Measurements from ENCODE around the gene DLK2.

DLK2 gene

DNA sequence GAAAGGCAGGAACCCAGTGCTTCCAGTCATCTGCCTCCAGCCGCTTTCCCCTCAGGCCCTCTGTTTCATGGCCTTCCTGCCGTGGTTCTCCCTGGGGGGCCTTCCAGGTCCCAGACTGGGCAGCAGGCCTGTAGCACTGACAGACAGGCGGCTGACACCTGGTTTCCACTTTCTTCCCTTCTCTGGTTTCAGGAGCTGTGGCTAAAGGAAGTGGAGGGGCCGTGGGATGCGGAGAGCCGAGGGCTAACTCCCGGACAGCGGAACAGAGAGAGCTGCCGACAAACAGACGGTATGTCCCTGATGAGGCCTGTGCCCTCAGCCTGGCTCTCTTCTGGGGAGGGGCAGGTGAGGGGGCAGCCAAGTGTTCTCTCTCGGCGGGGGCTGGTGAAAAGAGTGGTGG lies 42.3 kb upstream of the DLK2 start:
- TF ChIP-seq, protein P1, sequence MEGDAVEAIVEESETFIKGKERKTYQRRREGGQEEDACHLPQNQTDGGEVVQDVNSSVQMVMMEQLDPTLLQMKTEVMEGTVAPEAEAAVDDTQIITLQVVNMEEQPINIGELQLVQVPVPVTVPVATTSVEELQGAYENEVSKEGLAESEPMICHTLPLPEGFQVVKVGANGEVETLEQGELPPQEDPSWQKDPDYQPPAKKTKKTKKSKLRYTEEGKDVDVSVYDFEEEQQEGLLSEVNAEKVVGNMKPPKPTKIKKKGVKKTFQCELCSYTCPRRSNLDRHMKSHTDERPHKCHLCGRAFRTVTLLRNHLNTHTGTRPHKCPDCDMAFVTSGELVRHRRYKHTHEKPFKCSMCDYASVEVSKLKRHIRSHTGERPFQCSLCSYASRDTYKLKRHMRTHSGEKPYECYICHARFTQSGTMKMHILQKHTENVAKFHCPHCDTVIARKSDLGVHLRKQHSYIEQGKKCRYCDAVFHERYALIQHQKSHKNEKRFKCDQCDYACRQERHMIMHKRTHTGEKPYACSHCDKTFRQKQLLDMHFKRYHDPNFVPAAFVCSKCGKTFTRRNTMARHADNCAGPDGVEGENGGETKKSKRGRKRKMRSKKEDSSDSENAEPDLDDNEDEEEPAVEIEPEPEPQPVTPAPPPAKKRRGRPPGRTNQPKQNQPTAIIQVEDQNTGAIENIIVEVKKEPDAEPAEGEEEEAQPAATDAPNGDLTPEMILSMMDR (IDR thresholded peaks at IDR 0.05; ENCODE audit: low read depth, low read length) = no peak
- Histone ChIP-seq H3K27me3 (ENCODE audit: insufficient read depth, low read depth, severe bottlenecking) (no peaks in the 10 kb centered on the region), H3K36me3 (peaks cover 56% of the 10 kb centered on the region), H3K9me3 (ENCODE audit: severe bottlenecking) (no peaks in the 10 kb centered on the region), H3K4me3 (ENCODE audit: low read depth, low read length) (no peak overlapping the region), H3K27ac (no peak overlapping the region)
- no peak for DNase-seq

DNA sequence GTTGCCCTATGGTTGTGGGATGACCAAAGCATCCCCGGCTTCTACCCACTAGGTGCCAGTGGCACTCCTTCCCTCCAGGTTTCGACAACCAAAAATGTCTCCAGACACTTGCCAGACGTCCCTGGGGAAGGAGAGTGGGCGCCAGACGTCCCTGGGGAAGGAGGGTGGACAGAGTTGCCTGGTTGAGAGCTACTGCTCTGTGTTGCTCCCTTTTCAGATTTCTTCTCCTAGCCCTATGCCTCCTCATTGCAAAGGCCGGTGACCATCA lies 41.7 kb upstream of the DLK2 start:
- Histone ChIP-seq H3K27me3 (ENCODE audit: insufficient read depth, low read depth, severe bottlenecking) (no peaks in the 10 kb centered on the region), H3K4me3 (ENCODE audit: low read depth, low read length) (no peak overlapping the region), H3K36me3 (peaks cover 50% of the 10 kb centered on the region), H3K9me3 (ENCODE audit: severe bottlenecking) (no peaks in the 10 kb centered on the region), H3K27ac (no peak overlapping the region)
- TF ChIP-seq, protein P1 (IDR thresholded peaks at IDR 0.05; ENCODE audit: low read depth, low read length) = no peak
- DNase-seq = no peak

DNA sequence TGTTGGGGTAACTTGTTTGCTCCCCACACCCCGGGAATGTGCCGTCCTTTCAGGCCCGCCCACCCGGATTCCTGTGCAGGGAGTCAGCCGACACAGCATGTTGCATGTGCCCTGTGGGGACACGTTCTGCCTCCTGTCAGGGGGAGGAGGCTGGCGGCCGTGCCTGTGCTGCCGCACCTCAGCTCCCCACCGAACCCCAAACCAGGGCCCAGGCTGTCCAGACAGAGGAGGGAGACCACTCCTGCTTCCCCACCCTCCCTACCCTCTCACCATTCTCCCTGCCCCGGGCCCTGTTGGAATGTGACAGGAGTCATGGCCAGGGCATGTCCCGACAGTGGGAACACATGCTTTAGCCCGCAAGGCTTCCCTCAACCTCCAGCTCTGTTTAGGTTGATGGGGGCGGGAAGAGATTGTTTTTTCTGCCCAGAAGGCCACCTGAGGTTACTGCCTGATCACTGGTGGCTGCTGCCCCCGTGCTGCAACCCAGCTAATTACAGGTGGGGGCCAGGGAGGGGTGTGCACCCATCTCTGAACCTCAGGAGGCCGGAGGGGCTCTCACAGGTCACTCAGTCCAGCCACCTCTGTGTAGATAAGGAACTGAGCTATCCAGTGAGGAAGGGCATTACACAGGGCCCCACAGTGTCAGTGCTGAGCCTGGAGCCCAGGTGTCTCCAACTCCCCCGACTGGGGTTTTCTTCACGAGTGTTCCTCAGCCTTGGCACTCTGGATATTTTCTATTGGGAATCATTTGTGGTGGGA lies 41.2 kb upstream of the DLK2 start:
- Histone ChIP-seq H3K36me3 (peaks cover 49% of the 10 kb centered on the region), H3K27ac (peak overlapping the region; percentile 3; the same call in 1 of the 2 replicates), H3K27me3 (ENCODE audit: insufficient read depth, low read depth, severe bottlenecking) (no peaks in the 10 kb centered on the region), H3K4me3 (ENCODE audit: low read depth, low read length) (no peak overlapping the region), H3K9me3 (ENCODE audit: severe bottlenecking) (no peaks in the 10 kb centered on the region)
- TF ChIP-seq, protein P1 (IDR thresholded peaks at IDR 0.05; ENCODE audit: low read depth, low read length) = peak; percentile 90
- peak; percentile 86 for DNase-seq

DNA sequence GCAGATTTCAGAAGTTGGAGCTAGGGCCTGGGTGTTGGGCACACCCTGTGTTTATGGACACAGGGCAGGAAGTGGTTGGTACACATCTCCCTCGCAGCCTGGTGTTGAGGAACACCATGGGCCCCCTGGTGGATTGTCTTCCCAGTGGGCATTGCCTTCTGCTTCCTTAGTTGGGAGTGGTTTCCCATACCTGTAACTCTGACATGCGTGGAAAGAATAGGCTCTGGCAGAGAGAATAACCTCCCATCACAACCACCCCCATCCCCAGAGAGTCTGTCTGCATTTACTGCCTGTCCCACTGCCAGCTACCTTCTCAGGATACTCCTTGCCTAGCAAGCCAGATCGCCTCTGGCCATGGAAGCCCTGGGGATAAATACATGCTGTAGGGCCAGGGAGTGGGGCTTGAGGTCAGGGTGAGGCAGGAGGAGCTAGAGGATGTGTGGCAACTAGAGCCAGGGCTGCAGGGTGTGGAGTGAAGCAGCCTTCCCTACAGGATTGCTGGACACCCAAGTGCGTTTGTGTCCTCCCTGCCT lies 40.1 kb upstream of the DLK2 start:
- no peak for DNase-seq
- TF ChIP-seq, protein P1 (IDR thresholded peaks at IDR 0.05; ENCODE audit: low read depth, low read length) = peak; percentile 65
- Histone ChIP-seq H3K27ac (no peak overlapping the region), H3K4me3 (ENCODE audit: low read depth, low read length) (no peak overlapping the region), H3K36me3 (peaks cover 38% of the 10 kb centered on the region), H3K27me3 (ENCODE audit: insufficient read depth, low read depth, severe bottlenecking) (no peaks in the 10 kb centered on the region), H3K9me3 (ENCODE audit: severe bottlenecking) (no peaks in the 10 kb centered on the region)

DNA sequence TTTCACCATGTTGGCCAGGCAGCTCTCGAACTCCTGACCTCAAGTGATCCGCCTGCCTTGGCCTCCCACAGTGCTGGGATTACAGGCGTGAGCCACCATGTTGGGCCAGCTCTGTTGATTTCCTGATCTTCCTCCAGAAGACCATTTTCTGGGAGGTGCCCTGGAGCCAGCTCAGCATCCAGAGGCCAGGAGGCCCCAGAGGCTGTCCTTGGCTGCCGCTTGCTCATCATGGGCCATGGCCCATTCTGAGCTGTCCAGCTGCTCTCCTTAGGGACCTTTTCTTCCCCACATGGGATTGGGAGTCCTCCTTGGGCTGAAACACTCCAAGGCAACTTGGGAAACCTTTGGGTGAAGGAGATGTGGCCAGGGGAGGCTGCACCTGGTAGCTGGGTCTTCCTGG lies 39.4 kb upstream of the DLK2 start:
- Histone ChIP-seq H3K27me3 (ENCODE audit: insufficient read depth, low read depth, severe bottlenecking) (no peaks in the 10 kb centered on the region), H3K9me3 (ENCODE audit: severe bottlenecking) (no peaks in the 10 kb centered on the region), H3K4me3 (ENCODE audit: low read depth, low read length) (no peak overlapping the region), H3K27ac (no peak overlapping the region), H3K36me3 (peaks cover 31% of the 10 kb centered on the region)
- TF ChIP-seq, protein P1 (IDR thresholded peaks at IDR 0.05; ENCODE audit: low read depth, low read length) = no peak
- DNase-seq = no peak

DNA sequence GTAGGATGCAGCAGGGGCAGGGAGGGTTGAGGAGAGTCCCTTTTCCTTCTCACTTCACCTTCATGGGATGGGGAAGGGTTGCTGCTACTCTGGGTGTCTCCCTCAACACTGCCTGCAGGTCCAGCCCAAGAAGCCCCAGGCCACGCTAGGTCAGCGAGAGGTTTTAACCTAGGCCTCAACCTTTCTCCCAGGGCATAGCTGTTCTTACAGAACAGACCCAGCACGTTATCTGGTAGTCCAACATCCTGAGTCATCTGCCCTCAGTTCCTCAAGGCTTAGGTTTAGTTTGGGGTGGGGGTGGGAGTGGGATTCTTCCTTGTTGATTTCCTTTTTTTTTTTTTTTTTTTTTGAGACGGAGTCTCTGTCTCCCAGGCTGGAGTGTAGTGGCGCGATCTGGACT lies 39.0 kb upstream of the DLK2 start:
- Histone ChIP-seq H3K27me3 (ENCODE audit: insufficient read depth, low read depth, severe bottlenecking) (no peaks in the 10 kb centered on the region), H3K36me3 (peaks cover 27% of the 10 kb centered on the region), H3K4me3 (ENCODE audit: low read depth, low read length) (no peak overlapping the region), H3K9me3 (ENCODE audit: severe bottlenecking) (no peaks in the 10 kb centered on the region), H3K27ac (no peak overlapping the region)
- TF ChIP-seq, protein P1 (IDR thresholded peaks at IDR 0.05; ENCODE audit: low read depth, low read length) = no peak
- DNase-seq = no peak

Measured in WERI-Rb-1 (cell line).